ENCODE results near the gene H6PD. TPM values are rescaled to one million over a fixed set of nuclear protein-coding genes. Genes with fewer than 3 reads are reported as not detected.

H6PD gene
- total RNA-seq, 1 donor from 2014 or later, result 36.2 TPM

DNA sequence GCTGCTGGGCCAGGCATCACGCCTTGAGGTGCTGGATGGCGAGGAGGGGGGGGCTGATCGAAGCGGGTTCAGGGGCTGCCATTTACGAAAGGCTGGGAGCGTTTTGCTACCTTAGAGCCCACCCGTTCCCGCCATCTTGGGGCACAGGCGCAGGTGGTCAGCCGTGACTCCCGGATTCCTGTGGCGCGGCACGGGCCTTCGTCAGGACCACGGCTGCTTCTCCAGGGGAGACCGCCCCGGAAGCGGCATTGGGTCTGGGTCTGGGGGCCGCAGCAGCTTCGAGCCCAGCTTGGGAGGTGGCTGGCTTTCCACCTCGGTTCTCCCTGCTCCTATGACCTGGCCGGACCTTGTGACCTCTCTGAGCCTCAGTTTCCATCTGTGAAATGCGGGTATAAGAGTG is 81.9 kb downstream of the H6PD start:
- H3K9me3 Mint-ChIP-seq (ENCODE audit: low read depth), result no peaks in the 10 kb centered on the region
- H3K27ac Mint-ChIP-seq, result no peak overlapping the region
- H3K27me3 Mint-ChIP-seq, result peaks cover 6% of the 10 kb centered on the region
- H3K4me3 Mint-ChIP-seq (ENCODE audit: low read depth), result no peak overlapping the region
- TF ChIP-seq, protein P1, sequence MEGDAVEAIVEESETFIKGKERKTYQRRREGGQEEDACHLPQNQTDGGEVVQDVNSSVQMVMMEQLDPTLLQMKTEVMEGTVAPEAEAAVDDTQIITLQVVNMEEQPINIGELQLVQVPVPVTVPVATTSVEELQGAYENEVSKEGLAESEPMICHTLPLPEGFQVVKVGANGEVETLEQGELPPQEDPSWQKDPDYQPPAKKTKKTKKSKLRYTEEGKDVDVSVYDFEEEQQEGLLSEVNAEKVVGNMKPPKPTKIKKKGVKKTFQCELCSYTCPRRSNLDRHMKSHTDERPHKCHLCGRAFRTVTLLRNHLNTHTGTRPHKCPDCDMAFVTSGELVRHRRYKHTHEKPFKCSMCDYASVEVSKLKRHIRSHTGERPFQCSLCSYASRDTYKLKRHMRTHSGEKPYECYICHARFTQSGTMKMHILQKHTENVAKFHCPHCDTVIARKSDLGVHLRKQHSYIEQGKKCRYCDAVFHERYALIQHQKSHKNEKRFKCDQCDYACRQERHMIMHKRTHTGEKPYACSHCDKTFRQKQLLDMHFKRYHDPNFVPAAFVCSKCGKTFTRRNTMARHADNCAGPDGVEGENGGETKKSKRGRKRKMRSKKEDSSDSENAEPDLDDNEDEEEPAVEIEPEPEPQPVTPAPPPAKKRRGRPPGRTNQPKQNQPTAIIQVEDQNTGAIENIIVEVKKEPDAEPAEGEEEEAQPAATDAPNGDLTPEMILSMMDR (IDR thresholded peaks at IDR 0.05; ENCODE audit: unreplicated experiment), result no peak
- H3K36me3 Mint-ChIP-seq (ENCODE audit: insufficient read depth), result no peaks in the 10 kb centered on the region
- no peak for DNase-seq (ENCODE audit: low spot score, unreplicated experiment)
- peaks cover 13% of the 10 kb centered on the region for H3K4me1 Mint-ChIP-seq (ENCODE audit: low read depth)

- Mint-ChIP-seq H3K27ac (no peak overlapping the region), H3K27me3 (peaks cover 6% of the 10 kb centered on the region), H3K4me3 (ENCODE audit: low read depth) (no peak overlapping the region), H3K4me1 (ENCODE audit: low read depth) (peaks cover 14% of the 10 kb centered on the region), H3K36me3 (ENCODE audit: insufficient read depth) (no peaks in the 10 kb centered on the region), H3K9me3 (ENCODE audit: low read depth) (no peaks in the 10 kb centered on the region)
- TF ChIP-seq, protein P1 (IDR thresholded peaks at IDR 0.05; ENCODE audit: unreplicated experiment), result no peak
- no peak for DNase-seq (ENCODE audit: low spot score, unreplicated experiment)
Observed at GRCh38 chr1:9317072-9317471, 82.5 kb downstream of the H6PD start.

DNA sequence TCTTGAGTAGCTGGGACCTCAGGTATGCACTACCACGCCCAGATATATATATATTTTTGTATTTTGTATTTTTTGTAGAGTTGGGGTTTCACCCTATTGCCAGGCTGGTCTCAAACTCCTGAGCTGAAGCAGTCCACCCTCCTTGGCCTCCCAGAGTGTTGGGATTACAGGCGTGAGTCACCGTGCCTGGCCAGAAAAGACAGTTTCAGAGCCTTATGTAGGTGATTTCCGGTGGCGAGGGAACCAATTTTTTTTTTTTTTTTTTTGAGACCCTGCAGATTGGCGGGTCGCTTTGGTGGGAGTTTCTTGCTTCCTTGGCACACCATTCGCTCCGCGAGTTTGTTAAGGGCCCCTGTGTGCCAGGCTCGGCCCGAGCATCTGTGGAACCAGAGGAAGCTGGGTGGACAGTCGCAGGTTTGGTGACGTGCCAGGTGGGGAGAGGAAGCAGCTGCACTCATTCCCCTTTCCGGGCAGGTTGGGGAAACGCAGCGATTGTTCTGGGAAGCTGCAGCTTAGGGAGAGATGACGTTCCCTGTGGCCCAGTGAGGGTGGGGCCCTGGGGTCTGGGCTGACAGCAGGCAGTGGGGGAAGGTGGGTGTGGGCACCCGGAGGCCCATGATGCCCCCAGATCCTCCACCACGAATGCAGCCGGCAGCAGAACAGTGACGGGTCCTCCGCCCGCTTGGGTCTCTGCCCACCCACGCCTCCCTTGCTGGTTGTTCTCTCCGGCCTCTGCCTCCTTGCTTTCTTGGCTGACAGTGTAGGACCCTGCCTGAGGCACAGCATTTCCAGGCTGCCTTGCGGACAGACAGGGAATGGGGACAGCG is 83.2 kb downstream of the H6PD start:
- Mint-ChIP-seq H3K27me3 (peaks cover 6% of the 10 kb centered on the region), H3K4me3 (ENCODE audit: low read depth) (no peak overlapping the region), H3K4me1 (ENCODE audit: low read depth) (peaks cover 18% of the 10 kb centered on the region), H3K9me3 (ENCODE audit: low read depth) (no peaks in the 10 kb centered on the region), H3K27ac (peak overlapping the region; percentile 67), H3K36me3 (ENCODE audit: insufficient read depth) (no peaks in the 10 kb centered on the region)
- TF ChIP-seq, protein P1 (IDR thresholded peaks at IDR 0.05; ENCODE audit: unreplicated experiment), result no peak
- DNase-seq (ENCODE audit: low spot score, unreplicated experiment), result no peak

GRCh38 chr1:9319208-9319788 is 84.7 kb downstream of the H6PD start:
- Mint-ChIP-seq H3K36me3 (ENCODE audit: insufficient read depth) (no peaks in the 10 kb centered on the region), H3K9me3 (ENCODE audit: low read depth) (no peaks in the 10 kb centered on the region), H3K27ac (no peak overlapping the region), H3K4me3 (ENCODE audit: low read depth) (no peak overlapping the region), H3K27me3 (peaks cover 6% of the 10 kb centered on the region), H3K4me1 (ENCODE audit: low read depth) (peaks cover 19% of the 10 kb centered on the region)
- TF ChIP-seq, protein P1 (IDR thresholded peaks at IDR 0.05; ENCODE audit: unreplicated experiment), result no peak
- no peak for DNase-seq (ENCODE audit: low spot score, unreplicated experiment)

DNA sequence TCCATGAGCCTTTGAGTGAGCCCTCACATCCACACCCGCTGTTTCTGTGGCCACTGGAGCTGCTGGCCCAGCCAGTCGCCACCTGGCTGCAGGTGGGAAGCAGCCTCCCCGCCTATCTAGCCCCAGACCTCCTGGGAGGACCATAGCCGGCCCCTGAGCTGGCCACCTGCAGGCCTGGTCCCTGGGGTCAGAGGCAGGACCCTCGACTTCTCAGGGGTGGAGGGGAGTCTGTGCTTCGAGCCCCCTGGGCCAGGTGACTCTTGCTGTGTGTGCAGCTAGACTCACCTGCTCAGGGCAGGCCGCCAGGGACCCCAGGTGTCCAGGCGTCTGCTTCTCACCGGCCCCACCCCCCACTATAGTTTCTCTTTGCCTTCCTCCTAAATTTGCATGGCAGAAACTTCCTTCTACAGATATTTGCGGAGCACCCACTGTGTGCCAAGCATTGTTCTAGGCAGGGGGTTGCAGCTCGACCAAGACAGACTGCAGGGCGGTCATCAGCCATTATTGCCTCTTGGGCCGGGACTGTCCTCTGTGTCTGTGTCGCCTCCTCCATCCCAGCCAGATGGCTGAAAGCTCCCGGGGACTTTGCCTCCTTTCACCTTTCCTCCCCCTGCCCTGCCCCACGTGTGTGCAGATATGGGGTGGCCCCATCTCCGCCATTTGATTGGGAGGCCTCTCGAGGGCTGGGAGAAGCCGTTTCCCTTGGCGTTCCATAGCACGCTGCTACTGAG is 85.4 kb downstream of the H6PD start:
- Mint-ChIP-seq H3K27me3 (peaks cover 6% of the 10 kb centered on the region), H3K4me3 (ENCODE audit: low read depth) (no peak overlapping the region), H3K27ac (no peak overlapping the region), H3K9me3 (ENCODE audit: low read depth) (no peaks in the 10 kb centered on the region), H3K36me3 (ENCODE audit: insufficient read depth) (no peaks in the 10 kb centered on the region), H3K4me1 (ENCODE audit: low read depth) (peaks cover 19% of the 10 kb centered on the region)
- DNase-seq (ENCODE audit: low spot score, unreplicated experiment), result no peak
- TF ChIP-seq, protein P1 (IDR thresholded peaks at IDR 0.05; ENCODE audit: unreplicated experiment), result no peak
